HepG2 (cell line): ENCODE measurements around the gene GINS2. TPM values are rescaled to one million over a fixed set of nuclear protein-coding genes. Genes with fewer than 3 reads are reported as not detected.

Source experiments
- AGO1 ChIP-seq: fragments of 200-400 bp; formaldehyde crosslinking; IDR thresholded peaks from 2 replicates; pipeline ENCODE4 v1.6.1; 2017; ENCODE audit warnings: mild to moderate bottlenecking, low read depth, low read length, moderate library complexity; ENCODE audit not compliant: poor library complexity, severe bottlenecking
- ASH2L ChIP-seq: fragments of 300-600, 200-600 bp; sonication (generic); IDR thresholded peaks from 2 replicates; pipeline ENCODE4 v1.7.0; 2017; ENCODE audit warnings: low read depth, mild to moderate bottlenecking, moderate library complexity, mixed read lengths, low read length; ENCODE audit not compliant: insufficient read length
- CBX5 ChIP-seq: sonication (generic); formaldehyde crosslinking; IDR thresholded peaks from 2 replicates; pipeline ENCODE4 v1.4.0; 2020; ENCODE audit warnings: missing genetic modification reagents, borderline replicate concordance
- CHD4 ChIP-seq: fragments of 200-600 bp; sonication (generic); IDR thresholded peaks from 2 replicates; pipeline ENCODE4 v1.7.0; 2017; ENCODE audit warnings: mild to moderate bottlenecking, low read length, borderline replicate concordance
- CREB3 ChIP-seq: sonication (generic); formaldehyde crosslinking; IDR thresholded peaks from 2 replicates; pipeline ENCODE4 v1.5.0; 2020; ENCODE audit warnings: missing genetic modification reagents
- ESRRA ChIP-seq: sonication (generic); formaldehyde crosslinking; IDR thresholded peaks from 2 replicates; pipeline ENCODE4 v1.5.1; 2020; ENCODE audit warnings: mild to moderate bottlenecking, low read depth, missing genetic modification reagents
- GPN1 ChIP-seq: sonication (generic); formaldehyde crosslinking; IDR thresholded peaks from 2 replicates; pipeline ENCODE4 v1.5.1; 2020; ENCODE audit warnings: missing genetic modification reagents, borderline replicate concordance
- MAFF ChIP-seq: IDR thresholded peaks from 2 replicates; pipeline ENCODE4 v1.6.1; 2011; ENCODE audit warnings: low read depth, low read length, improper control_type of control experiment
- PATZ1 ChIP-seq: sonication (generic); formaldehyde crosslinking; IDR thresholded peaks from 2 replicates; pipeline ENCODE4 v1.4.0; 2020; ENCODE audit warnings: missing genetic modification reagents
- SP140L ChIP-seq: sonication (generic); formaldehyde crosslinking; IDR thresholded peaks from 2 replicates; pipeline ENCODE4 v1.4.0; 2020; ENCODE audit warnings: missing genetic modification reagents, borderline replicate concordance
- SPEN ChIP-seq: sonication (generic); formaldehyde crosslinking; IDR thresholded peaks from 2 replicates; pipeline ENCODE4 v1.5.1; 2020; ENCODE audit warnings: low read depth, mild to moderate bottlenecking, missing genetic modification reagents
- TAF1 ChIP-seq: sonication (generic); formaldehyde crosslinking; IDR thresholded peaks from 2 replicates; pipeline ENCODE4 v1.4.0; 2020; ENCODE audit warnings: missing genetic modification reagents
- TP53 ChIP-seq: sonication (generic); formaldehyde crosslinking; conservative IDR thresholded peaks from 2 replicates; pipeline ENCODE4 v1.4.0; 2020; ENCODE audit warnings: missing genetic modification reagents
- ZMYM4 ChIP-seq: sonication (generic); formaldehyde crosslinking; IDR thresholded peaks from 2 replicates; pipeline ENCODE4 v1.8.1; 2023; ENCODE audit warnings: mild to moderate bottlenecking, missing genetic modification reagents
- ZNF543 ChIP-seq: sonication (generic); formaldehyde crosslinking; IDR thresholded peaks from 2 replicates; pipeline ENCODE4 v1.4.0; 2020; ENCODE audit warnings: mild to moderate bottlenecking, missing genetic modification reagents
- ZNF605 ChIP-seq: sonication (generic); formaldehyde crosslinking; IDR thresholded peaks from 2 replicates; pipeline ENCODE4 v1.8.0; 2022; ENCODE audit warnings: mild to moderate bottlenecking, missing genetic modification reagents
- ZNF607 ChIP-seq: sonication (generic); formaldehyde crosslinking; IDR thresholded peaks from 2 replicates; pipeline ENCODE4 v1.5.1; 2020; ENCODE audit warnings: missing genetic modification reagents, mild to moderate bottlenecking, borderline replicate concordance
- ZNF773 ChIP-seq: sonication (generic); formaldehyde crosslinking; IDR thresholded peaks from 2 replicates; pipeline ENCODE4 v1.4.0; 2020; ENCODE audit warnings: missing genetic modification reagents, borderline replicate concordance
- ZNF839 ChIP-seq: sonication (generic); formaldehyde crosslinking; IDR thresholded peaks from 2 replicates; pipeline ENCODE4 v1.4.0; 2020; ENCODE audit warnings: missing genetic modification reagents, mild to moderate bottlenecking, borderline replicate concordance
- ZNF841 ChIP-seq: sonication (generic); formaldehyde crosslinking; IDR thresholded peaks from 2 replicates; pipeline ENCODE4 v1.8.1; 2023; ENCODE audit warnings: missing genetic modification reagents, borderline replicate concordance
- polyA plus RNA-seq, 8 experiments: library from polyadenylated mRNA; depleted of rRNA in 3 of 8; stranded (reverse) in 7 of 8; unstranded in 1 of 8; fragments of >200 nt; fragmentation: Illumina TruSeq in 4 of 8; extraction: Trizol in 4 of 8; gene quantifications; 2 replicates each; pipeline versions ENCODE4 v1.2.1 to v1.2.3, GENCODE V29; 2011 to 2016; ENCODE audit warnings: low read depth in 4 of 8, missing spikeins in 1 of 8, mixed read lengths in 1 of 8; ENCODE audit not compliant: insufficient read depth in 1 of 8
- total RNA-seq, 5 experiments: library from RNA; depleted of rRNA; stranded (reverse); fragments of >200 nt; fragmentation: Illumina TruSeq; extraction: Trizol; gene quantifications; 2 replicates each; pipeline ENCODE4 v1.2.3, GENCODE V29; 2016; ENCODE audit warnings: low read depth in 1 of 5
- TF ChIP-seq, protein P1 (sequence below): sonication (generic); formaldehyde crosslinking; IDR thresholded peaks from 2 replicates; pipeline ENCODE4 v1.4.0; 2020; ENCODE audit warnings: missing genetic modification reagents

GINS2 gene
- total and polyA plus RNA-seq, 2 of the 13 experiments (the other 11 are each of a cell fraction or from before 2014, with no cell fraction given), result 10.6 to 48.3 TPM

GRCh38 chr16:85688586-85689284 lies at the start of gene GINS2 (continued):
- TF ChIP-seq, protein P1, sequence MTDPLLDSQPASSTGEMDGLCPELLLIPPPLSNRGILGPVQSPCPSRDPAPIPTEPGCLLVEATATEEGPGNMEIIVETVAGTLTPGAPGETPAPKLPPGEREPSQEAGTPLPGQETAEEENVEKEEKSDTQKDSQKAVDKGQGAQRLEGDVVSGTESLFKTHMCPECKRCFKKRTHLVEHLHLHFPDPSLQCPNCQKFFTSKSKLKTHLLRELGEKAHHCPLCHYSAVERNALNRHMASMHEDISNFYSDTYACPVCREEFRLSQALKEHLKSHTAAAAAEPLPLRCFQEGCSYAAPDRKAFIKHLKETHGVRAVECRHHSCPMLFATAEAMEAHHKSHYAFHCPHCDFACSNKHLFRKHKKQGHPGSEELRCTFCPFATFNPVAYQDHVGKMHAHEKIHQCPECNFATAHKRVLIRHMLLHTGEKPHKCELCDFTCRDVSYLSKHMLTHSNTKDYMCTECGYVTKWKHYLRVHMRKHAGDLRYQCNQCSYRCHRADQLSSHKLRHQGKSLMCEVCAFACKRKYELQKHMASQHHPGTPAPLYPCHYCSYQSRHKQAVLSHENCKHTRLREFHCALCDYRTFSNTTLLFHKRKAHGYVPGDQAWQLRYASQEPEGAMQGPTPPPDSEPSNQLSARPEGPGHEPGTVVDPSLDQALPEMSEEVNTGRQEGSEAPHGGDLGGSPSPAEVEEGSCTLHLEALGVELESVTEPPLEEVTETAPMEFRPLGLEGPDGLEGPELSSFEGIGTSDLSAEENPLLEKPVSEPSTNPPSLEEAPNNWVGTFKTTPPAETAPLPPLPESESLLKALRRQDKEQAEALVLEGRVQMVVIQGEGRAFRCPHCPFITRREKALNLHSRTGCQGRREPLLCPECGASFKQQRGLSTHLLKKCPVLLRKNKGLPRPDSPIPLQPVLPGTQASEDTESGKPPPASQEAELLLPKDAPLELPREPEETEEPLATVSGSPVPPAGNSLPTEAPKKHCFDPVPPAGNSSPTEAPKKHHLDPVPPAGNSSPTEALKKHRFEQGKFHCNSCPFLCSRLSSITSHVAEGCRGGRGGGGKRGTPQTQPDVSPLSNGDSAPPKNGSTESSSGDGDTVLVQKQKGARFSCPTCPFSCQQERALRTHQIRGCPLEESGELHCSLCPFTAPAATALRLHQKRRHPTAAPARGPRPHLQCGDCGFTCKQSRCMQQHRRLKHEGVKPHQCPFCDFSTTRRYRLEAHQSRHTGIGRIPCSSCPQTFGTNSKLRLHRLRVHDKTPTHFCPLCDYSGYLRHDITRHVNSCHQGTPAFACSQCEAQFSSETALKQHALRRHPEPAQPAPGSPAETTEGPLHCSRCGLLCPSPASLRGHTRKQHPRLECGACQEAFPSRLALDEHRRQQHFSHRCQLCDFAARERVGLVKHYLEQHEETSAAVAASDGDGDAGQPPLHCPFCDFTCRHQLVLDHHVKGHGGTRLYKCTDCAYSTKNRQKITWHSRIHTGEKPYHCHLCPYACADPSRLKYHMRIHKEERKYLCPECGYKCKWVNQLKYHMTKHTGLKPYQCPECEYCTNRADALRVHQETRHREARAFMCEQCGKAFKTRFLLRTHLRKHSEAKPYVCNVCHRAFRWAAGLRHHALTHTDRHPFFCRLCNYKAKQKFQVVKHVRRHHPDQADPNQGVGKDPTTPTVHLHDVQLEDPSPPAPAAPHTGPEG (CRISPR knock-in tag), result 0 out of 2 replicates have a peak, but pooled peaks have one; percentile 75
- peak; percentile 58 for TF ChIP-seq ASH2L
- no peak for TF ChIP-seq CBX5
- TF ChIP-seq GPN1 (CRISPR knock-in tag), result no peak
- no peak for TF ChIP-seq SP140L (CRISPR knock-in tag)
- no peak; the same call in none of the 2 replicates for TF ChIP-seq ESRRA (CRISPR knock-in tag)
- no peak for TF ChIP-seq MAFF
- TF ChIP-seq CREB3 (CRISPR knock-in tag), result peak; percentile 91; the same call in 1 of the 2 replicates
- TF ChIP-seq ZMYM4 (CRISPR knock-in tag), result peak; percentile 51; the same call in 1 of the 2 replicates
- TF ChIP-seq AGO1, result peak; percentile 21
- TF ChIP-seq TP53 (CRISPR knock-in tag), result 0 out of 2 replicates have a peak, but pooled peaks have one; percentile 67
- peak; percentile 86 for TF ChIP-seq ZNF543 (CRISPR knock-in tag)
- peak; percentile 69; the same call in 1 of the 2 replicates for TF ChIP-seq ZNF839 (CRISPR knock-in tag)
- no peak; the same call in 1 of the 2 replicates for TF ChIP-seq ZNF605
- no peak for TF ChIP-seq CHD4
- TF ChIP-seq SPEN (CRISPR knock-in tag), result peak; percentile 71; the same call in 1 of the 2 replicates
- 0 out of 2 replicates have a peak, but pooled peaks have one; percentile 71 for TF ChIP-seq ZNF607 (CRISPR knock-in tag)
- TF ChIP-seq TAF1 (CRISPR knock-in tag), result peak; percentile 66; the same call in 1 of the 2 replicates
- no peak for TF ChIP-seq PATZ1 (CRISPR knock-in tag)
- 0 out of 2 replicates have a peak, but pooled peaks have one; percentile 92 for TF ChIP-seq ZNF773 (CRISPR knock-in tag)
- TF ChIP-seq ZNF841 (CRISPR knock-in tag), result peak; percentile 82; the same call in 1 of the 2 replicates
